ENCODE data around the gene PPP1R7.

PPP1R7 gene

DNA sequence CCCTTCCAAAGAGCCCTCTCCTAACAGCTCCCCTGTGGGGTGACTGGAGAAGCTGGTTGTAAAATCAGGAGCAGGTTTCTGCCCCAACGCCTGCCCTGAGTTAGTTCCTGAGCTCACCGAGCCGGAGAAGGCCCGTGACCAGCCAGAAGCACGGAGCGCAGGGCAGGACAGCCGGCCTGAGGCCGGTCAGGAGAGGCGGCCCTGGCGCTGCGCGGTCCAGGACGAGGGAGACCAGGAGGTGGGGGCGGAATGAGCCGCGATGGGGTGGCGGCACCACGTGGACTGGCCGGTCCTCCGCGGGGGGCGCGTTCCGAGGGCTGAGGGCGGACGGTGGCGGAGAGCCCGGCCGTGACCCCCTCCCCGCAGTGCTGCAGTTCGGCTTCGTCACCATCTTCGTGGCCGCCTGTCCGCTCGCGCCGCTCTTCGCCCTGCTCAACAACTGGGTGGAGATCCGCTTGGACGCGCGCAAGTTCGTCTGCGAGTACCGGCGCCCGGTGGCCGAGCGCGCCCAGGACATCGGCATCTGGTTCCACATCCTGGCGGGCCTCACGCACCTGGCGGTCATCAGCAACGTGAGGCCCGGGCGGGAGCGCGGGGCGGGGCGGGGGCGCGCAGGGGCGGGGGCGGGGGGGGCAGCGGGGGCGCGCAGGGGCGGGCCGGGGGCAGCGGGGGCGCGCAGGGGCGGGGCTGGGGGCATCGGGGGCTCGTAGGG lies 67.2 kb downstream of the PPP1R7 start:
- peak; percentile 91 for DNase-seq (ENCODE audit: low spot score)
- TF ChIP-seq, protein P1, sequence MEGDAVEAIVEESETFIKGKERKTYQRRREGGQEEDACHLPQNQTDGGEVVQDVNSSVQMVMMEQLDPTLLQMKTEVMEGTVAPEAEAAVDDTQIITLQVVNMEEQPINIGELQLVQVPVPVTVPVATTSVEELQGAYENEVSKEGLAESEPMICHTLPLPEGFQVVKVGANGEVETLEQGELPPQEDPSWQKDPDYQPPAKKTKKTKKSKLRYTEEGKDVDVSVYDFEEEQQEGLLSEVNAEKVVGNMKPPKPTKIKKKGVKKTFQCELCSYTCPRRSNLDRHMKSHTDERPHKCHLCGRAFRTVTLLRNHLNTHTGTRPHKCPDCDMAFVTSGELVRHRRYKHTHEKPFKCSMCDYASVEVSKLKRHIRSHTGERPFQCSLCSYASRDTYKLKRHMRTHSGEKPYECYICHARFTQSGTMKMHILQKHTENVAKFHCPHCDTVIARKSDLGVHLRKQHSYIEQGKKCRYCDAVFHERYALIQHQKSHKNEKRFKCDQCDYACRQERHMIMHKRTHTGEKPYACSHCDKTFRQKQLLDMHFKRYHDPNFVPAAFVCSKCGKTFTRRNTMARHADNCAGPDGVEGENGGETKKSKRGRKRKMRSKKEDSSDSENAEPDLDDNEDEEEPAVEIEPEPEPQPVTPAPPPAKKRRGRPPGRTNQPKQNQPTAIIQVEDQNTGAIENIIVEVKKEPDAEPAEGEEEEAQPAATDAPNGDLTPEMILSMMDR (IDR thresholded peaks at IDR 0.05; ENCODE audit: extremely low read depth, insufficient read depth, missing control alignments), result no peak
- in situ Hi-C loops (cut with MboI; ENCODE audit: low pct_unique_long_range_greater_than_20kb, low sequenced_read_pairs, unreplicated experiment), result no loop called here

DNA sequence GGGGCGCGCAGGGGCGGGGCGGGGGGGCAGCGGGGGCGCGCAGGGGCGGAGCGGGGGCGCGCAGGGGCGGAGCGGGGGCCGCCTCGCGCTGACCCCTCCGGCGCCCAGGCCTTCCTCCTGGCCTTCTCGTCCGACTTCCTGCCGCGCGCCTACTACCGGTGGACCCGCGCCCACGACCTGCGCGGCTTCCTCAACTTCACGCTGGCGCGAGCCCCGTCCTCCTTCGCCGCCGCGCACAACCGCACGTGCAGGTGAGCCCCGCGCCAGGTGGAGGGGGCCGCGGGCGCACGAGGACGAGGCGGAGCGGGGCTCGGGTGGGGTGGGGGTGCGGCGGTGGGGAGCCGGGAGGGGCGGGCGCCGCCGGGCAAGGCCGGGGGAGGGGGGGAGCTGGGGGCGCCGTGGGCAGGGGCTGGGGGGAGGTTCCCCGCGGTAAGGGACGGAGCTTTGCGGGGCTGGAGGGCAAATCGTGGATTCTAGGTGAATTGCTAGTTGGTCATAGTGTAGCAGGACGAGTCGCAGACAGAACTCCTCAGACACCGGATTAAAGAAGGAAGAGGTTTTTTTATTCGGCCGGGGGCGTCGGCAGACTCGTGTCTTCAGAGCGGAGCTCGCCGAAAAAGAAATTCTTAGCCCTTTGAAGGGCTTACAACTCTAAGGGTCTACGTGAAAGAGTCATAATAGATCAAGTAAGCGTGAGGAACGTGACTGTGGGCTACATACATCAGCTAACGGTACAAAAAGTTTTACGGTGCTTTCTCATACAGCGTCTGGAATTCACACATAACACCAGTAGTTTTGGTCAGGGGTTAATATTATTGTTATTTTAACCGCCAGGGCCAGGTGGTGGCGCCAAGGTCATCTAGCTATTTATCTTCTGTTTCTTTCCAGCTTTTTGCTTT lies 68.1 kb downstream of the PPP1R7 start:
- TF ChIP-seq, protein P1 (IDR thresholded peaks at IDR 0.05; ENCODE audit: extremely low read depth, insufficient read depth, missing control alignments), result peak; percentile 50
- in situ Hi-C loops (cut with MboI; ENCODE audit: low pct_unique_long_range_greater_than_20kb, low sequenced_read_pairs, unreplicated experiment), result no loop called here
- DNase-seq (ENCODE audit: low spot score), result peak; percentile 80

DNA sequence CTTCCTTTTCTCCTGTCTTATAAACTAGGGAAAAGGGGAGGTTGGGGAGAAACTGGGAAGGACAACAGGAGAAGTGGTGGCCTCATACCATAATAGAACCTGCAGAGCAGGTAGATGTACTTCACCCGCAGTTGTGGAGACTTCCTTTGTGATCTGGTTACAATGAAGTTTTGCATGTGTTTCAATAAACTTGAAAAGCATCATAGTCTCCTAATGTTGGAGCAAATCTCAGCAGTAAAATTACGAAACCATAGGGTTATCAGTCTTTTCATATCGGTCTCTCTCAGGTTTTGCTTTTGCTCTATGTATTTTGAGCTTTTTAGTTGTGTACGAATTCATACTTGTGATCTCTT lies 68.7 kb downstream of the PPP1R7 start:
- TF ChIP-seq, protein P1 (IDR thresholded peaks at IDR 0.05; ENCODE audit: extremely low read depth, insufficient read depth, missing control alignments), result no peak
- in situ Hi-C loops (cut with MboI; ENCODE audit: low pct_unique_long_range_greater_than_20kb, low sequenced_read_pairs, unreplicated experiment), result no loop called here
- DNase-seq (ENCODE audit: low spot score), result no peak

DNA sequence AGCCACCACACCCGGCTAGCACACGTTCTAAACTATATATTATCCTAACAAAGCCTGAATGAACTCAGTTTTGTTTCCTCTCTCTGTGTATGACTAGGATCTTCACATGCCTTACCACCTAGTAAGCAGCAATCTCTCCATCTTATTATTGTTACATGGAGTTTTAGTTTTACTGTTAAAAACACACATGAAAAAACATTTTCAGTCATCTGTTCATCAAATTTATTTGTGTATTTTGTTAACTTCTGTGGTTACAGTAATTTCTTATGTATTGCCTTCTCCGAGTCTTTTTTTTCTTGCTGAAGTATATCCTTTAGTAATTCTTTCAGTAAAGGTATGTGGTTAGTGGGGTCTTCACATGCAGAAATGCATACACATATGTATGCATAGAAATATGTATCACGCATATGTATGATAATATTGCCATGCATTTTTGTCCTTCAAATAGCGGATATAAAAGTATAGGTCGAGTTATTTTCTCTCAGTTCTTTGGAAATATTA lies 69.6 kb downstream of the PPP1R7 start:
- TF ChIP-seq, protein P1 (IDR thresholded peaks at IDR 0.05; ENCODE audit: extremely low read depth, insufficient read depth, missing control alignments), result no peak
- in situ Hi-C loops (cut with MboI; ENCODE audit: low pct_unique_long_range_greater_than_20kb, low sequenced_read_pairs, unreplicated experiment), result no loop called here
- no peak for DNase-seq (ENCODE audit: low spot score)

DNA sequence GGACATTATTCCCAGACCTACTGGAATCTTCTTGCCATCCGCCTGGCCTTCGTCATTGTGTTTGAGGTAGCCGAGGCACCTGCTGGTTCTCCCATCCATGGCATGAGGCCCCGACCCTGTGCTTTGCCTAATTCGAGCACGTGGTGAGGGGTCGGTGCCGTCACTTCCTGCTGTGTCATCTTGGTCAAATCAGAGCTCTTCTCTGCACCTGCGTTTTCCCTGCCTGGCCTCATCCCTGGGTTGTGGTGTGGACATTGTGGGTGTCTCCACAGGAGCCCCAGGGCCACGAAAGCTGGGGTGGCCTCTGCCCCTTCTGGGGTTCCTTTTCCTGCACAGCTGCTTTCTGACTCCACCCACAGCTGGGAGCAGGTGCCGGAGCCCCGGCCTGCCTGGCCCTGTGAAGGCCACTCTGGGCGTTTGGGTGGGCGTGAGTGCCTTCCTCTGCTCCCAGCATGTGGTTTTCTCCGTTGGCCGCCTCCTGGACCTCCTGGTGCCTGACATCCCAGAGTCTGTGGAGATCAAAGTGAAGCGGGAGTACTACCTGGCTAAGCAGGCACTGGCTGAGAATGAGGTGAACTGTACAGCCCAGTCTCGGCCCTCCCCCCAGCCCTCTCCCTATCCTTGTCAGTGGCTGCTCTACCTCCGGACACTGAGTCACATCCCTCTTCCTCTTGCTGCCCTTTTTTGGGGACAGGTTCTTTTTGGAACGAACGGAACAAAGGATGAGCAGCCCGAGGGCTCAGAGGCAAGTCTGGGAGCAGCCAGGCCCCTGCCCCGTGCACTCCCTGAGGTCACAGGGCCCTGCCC lies 73.1 kb downstream of the PPP1R7 start:
- TF ChIP-seq, protein P1 (IDR thresholded peaks at IDR 0.05; ENCODE audit: extremely low read depth, insufficient read depth, missing control alignments), result no peak
- DNase-seq (ENCODE audit: low spot score), result no peak
- in situ Hi-C loops (cut with MboI; ENCODE audit: low pct_unique_long_range_greater_than_20kb, low sequenced_read_pairs, unreplicated experiment), result no loop called here

Data from GM13977 (cell line).